GM06990 (cell line): Measurements from ENCODE around the gene ARMH4.

Experiments
- DNase-seq: peaks from one replicate; pipeline ENCODE4 v3.0.0-alpha.2; 2011; ENCODE audit not compliant: insufficient read length; ENCODE audit errors: extremely low read depth
- H3K27me3 ChIP-seq: replicated peaks from 2 replicates; pipeline ENCODE4 v1.6.0; 2011; ENCODE audit warnings: low read length; ENCODE audit not compliant: control insufficient read depth, insufficient read depth
- H3K36me3 ChIP-seq: 2 replicates; pipeline ENCODE4 v1.5.1; 2011; ENCODE audit warnings: low read length; ENCODE audit not compliant: control insufficient read depth, insufficient read depth
- H3K4me3 ChIP-seq: replicated peaks from 2 replicates; pipeline ENCODE4 v1.5.1; 2011; ENCODE audit warnings: low read depth, mild to moderate bottlenecking, control low read depth, low read length
- CTCF ChIP-seq: IDR thresholded peaks from 2 replicates; pipeline ENCODE4 v1.5.1; 2011; ENCODE audit warnings: low read length, control low read depth, mild to moderate bottlenecking, inconsistent platforms; ENCODE audit not compliant: insufficient read depth, poor library complexity, severe bottlenecking

The ARMH4 gene

DNA sequence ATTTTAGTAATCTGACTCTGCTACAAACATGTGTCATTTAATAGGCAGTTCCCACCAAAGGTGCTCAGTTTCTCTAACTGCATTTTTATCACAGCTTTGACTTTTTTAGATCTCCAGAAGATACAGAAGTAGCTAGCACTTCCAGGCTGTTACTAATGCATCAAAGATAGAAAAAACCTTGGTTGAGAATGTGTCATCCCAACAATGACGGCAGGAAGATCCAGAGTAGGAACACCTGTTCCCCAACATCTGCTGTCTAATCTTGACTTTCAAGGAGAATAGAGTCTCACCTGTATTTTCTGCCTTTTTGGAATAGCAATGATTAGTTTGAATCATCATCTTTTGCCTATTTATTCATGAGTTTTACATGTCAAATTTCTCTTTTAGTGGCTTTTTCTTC lies 45.0 kb downstream of the ARMH4 start:
- Histone ChIP-seq H3K4me3 (no peak overlapping the region), H3K36me3 (no peaks in the 10 kb centered on the region), H3K27me3 (no peaks in the 10 kb centered on the region)
- no peak for TF ChIP-seq CTCF
- DNase-seq = no peak

GRCh38 chr14:58106446-58106845 lies 45.6 kb downstream of the ARMH4 start:
- no peak for DNase-seq
- H3K36me3 ChIP-seq = no peaks in the 10 kb centered on the region
- no peaks in the 10 kb centered on the region for H3K27me3 ChIP-seq
- H3K4me3 ChIP-seq = no peak overlapping the region
- no peak for TF ChIP-seq CTCF

GRCh38 chr14:58104808-58105207 lies 47.2 kb downstream of the ARMH4 start:
- TF ChIP-seq CTCF = no peak
- no peaks in the 10 kb centered on the region for H3K27me3 ChIP-seq
- DNase-seq = no peak
- H3K4me3 ChIP-seq = no peak overlapping the region
- H3K36me3 ChIP-seq = no peaks in the 10 kb centered on the region

DNA sequence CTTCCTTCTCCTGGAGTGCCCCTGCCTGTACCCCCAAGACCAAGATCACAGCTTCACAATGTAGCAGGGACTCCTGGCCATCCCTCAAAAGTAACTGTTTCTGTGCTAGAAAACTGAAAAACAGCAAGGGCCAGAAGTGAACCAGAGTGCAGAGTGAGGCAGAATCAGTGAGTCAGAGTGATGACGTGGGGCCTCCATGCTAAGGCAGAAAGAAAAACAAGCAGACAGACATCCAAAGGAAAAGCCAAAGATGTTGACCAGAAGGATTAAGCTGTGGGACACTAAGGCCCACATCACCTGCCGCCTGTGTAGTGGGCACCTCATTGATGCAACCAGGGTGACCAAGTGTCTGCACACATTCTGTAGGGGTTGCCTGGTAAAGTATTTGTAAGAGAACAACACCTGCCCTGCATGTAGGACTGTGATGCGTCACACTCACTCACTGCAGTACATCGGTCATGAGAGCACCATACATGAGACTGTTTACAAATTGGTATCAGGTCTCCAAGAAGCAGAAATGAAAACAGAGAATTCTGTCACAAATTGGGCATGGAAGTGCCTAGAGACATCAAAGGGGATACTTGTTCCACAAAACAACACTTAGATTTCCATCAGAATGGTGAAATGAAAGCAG lies 51.2 kb downstream of the ARMH4 start:
- Histone ChIP-seq H3K4me3 (no peak overlapping the region), H3K36me3 (no peaks in the 10 kb centered on the region), H3K27me3 (no peaks in the 10 kb centered on the region)
- no peak for TF ChIP-seq CTCF
- no peak for DNase-seq

GRCh38 chr14:58099682-58100081 lies 52.3 kb downstream of the ARMH4 start:
- Histone ChIP-seq H3K4me3 (no peak overlapping the region), H3K27me3 (no peaks in the 10 kb centered on the region), H3K36me3 (no peaks in the 10 kb centered on the region)
- no peak for DNase-seq
- TF ChIP-seq CTCF = no peak

DNA sequence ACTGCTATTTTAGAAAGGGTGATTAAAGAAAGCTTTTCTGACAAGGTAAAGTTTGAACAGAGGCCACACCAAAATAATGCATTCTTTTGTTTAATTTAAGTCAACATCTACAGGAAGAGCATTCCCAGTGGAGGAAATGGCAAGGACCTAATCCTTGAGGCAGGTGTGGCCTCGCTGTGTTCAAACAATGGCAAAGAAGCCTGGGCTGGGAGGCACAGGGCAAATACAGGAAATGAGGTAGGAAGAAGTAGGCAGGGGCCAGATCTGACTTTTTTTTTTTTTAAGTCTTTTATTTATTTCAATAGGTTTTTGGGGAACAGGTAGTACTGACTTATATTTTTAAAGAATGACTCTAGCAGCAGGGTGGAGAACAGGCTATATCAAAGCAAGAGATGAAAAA lies 53.5 kb downstream of the ARMH4 start:
- no peak for TF ChIP-seq CTCF
- Histone ChIP-seq H3K4me3 (no peak overlapping the region), H3K27me3 (no peaks in the 10 kb centered on the region), H3K36me3 (no peaks in the 10 kb centered on the region)
- DNase-seq = no peak
